Testis (tissue), 3 donors: ENCODE measurements around the gene TRPM3. TPM values are rescaled to one million over a fixed set of nuclear protein-coding genes. Genes with fewer than 3 reads are reported as not detected.

Experiments used
- DNase-seq: peaks from one replicate; pipeline ENCODE4 v3.0.0-alpha.2; 2019
- H3K27ac ChIP-seq, 2 donors: fragments of 200-600 bp; sonication (generic); one replicate each; pipeline ENCODE4 v1.5.1; 2019
- H3K27me3 ChIP-seq: fragments of 200-600 bp; sonication (generic); one replicate; pipeline ENCODE4 v1.5.1; 2019
- H3K36me3 ChIP-seq: fragments of 200-600 bp; sonication (generic); one replicate; pipeline ENCODE4 v1.5.1; 2017; ENCODE audit warnings: low read depth; ENCODE audit errors: missing control alignments
- H3K4me1 ChIP-seq: fragments of 200-600 bp; sonication (generic); one replicate; pipeline ENCODE4 v1.5.1; 2019
- H3K4me3 ChIP-seq, 2 donors: fragments of 200-600 bp; sonication (generic); one replicate each; pipeline ENCODE4 v1.5.1; 2017 to 2019
- H3K9me3 ChIP-seq: fragments of 200-600 bp; sonication (generic); one replicate; pipeline ENCODE4 v1.5.1; 2017
- POLR2A ChIP-seq: fragments of 450-650 bp; IDR thresholded peaks from one replicate; pipeline ENCODE4 v1.6.1; 2017; ENCODE audit warnings: antibody characterized with exemption, mild to moderate bottlenecking, moderate library complexity
- WGBS, 2 donors: methylation state at CpG; one replicate each; pipeline ENCODE4 v1.1.5; 2018; 5-methylcytosine and 5-hydroxymethylcytosine counted together
- intact Hi-C: fragments of 100-400 bp; cut with DNase I; formaldehyde crosslinking; loops from one replicate; pipeline ENCODE4 v1.15.1; 2023; ENCODE audit warnings: low total_unique reads
- polyA plus RNA-seq: library from polyadenylated mRNA; stranded (reverse); fragments of 350-450 nt; fragmentation: Illumina TruSeq; extraction: RNeasy Lipid Tissue Mini Kit (QIAGEN cat#74804); gene quantifications from one replicate; pipeline ENCODE4 v1.2.3, GENCODE V29; 2014; ENCODE audit warnings: low read depth, low replicate concordance; ENCODE audit not compliant: insufficient read depth
- total RNA-seq, 2 donors: library from RNA; depleted of rRNA; stranded (reverse); fragments of >200 nt; gene quantifications; one replicate each; pipeline ENCODE4 v1.2.3, GENCODE V29; 2016
- TF ChIP-seq, protein P1 (sequence below), 3 experiments: fragments of 450-650 bp in 2 of 3; fragments of 200-600 bp in 1 of 3; sonication (generic) in 1 of 3; IDR thresholded peaks; one replicate each; pipeline ENCODE4 v1.5.1; 2016 to 2019; ENCODE audit warnings: antibody characterized with exemption in 3 of 3, mild to moderate bottlenecking in 2 of 3, moderate library complexity in 1 of 3

TRPM3 gene
- total and polyA plus RNA-seq, 3 donors from 2014 or later: 4.1 to 54.3 (median 43.9) TPM

DNA sequence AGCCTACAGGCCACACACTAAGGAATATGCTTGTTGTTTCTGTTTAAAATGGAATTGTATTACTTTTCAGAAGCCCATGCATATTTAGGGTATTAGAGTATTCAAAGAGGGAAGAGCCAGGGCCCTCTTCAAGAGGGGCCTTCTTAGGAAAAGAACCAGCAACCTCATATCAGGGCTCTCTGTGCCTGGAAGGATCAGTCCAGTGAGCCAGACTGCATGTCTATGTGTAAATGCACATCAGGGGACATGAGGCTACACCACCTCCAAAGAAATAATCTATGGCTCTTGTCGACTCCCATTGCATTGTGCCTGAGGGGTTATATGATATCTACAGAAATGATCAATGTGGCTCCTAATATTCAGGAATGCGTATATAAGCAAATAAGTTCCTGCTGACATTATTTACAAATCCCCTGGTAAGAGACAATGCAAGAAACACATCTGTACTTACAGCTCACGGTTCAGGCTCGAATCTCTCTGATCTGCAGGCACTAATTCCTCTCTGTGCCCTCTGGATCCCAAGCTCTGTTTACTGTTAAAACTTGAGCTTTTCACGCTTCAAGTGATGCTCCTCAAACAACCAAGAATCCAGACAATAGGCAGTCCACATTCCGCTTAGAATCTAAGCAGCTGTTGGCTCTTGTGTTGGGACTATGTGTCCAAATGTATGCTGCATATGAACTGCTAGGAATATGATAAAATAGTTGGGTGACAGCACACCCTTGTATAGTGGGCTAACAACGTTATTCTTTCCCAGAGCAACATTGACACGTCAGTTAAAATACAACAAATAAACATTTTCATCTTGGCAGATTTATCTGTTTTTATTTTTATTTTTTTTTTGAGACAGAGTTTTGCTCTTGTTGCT lies 556.7 kb downstream of the TRPM3 start:
- Histone ChIP-seq H3K4me3 (no peak overlapping the region), H3K4me1 (no peaks in the 10 kb centered on the region), H3K27ac (peak overlapping the region in 1 of 2 donors; percentile 37), H3K27me3 (no peaks in the 10 kb centered on the region), H3K9me3 (no peaks in the 10 kb centered on the region), H3K36me3 (no peaks in the 10 kb centered on the region)
- DNase-seq: no peak
- intact Hi-C loops: no loop called here
- TF ChIP-seq POLR2A: no peak
- TF ChIP-seq, protein P1, sequence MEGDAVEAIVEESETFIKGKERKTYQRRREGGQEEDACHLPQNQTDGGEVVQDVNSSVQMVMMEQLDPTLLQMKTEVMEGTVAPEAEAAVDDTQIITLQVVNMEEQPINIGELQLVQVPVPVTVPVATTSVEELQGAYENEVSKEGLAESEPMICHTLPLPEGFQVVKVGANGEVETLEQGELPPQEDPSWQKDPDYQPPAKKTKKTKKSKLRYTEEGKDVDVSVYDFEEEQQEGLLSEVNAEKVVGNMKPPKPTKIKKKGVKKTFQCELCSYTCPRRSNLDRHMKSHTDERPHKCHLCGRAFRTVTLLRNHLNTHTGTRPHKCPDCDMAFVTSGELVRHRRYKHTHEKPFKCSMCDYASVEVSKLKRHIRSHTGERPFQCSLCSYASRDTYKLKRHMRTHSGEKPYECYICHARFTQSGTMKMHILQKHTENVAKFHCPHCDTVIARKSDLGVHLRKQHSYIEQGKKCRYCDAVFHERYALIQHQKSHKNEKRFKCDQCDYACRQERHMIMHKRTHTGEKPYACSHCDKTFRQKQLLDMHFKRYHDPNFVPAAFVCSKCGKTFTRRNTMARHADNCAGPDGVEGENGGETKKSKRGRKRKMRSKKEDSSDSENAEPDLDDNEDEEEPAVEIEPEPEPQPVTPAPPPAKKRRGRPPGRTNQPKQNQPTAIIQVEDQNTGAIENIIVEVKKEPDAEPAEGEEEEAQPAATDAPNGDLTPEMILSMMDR (IDR thresholded peaks at IDR 0.05): no peak
- 86 to 90% methylated on average over 8 of the region's 8 CpGs for WGBS, 2 donors

- H3K27me3 ChIP-seq: no peaks in the 10 kb centered on the region
- no peaks in the 10 kb centered on the region for H3K4me1 ChIP-seq
- no peaks in the 10 kb centered on the region for H3K9me3 ChIP-seq
- no peaks in the 10 kb centered on the region for H3K36me3 ChIP-seq
- peak overlapping the region in 1 of 2 donors; percentile 37 for H3K27ac ChIP-seq
- 79 to 83% methylated on average over 5 of the region's 5 CpGs for WGBS, 2 donors
- DNase-seq: peak; percentile 25
- intact Hi-C loops: no loop called here
- no peak for TF ChIP-seq POLR2A
- TF ChIP-seq, protein P1 (IDR thresholded peaks at IDR 0.05): no peak
- no peak overlapping the region for H3K4me3 ChIP-seq
Observed at GRCh38 chr9:70563431-70564204, 557.8 kb downstream of the TRPM3 start.

- DNase-seq: no peak
- H3K36me3 ChIP-seq: no peaks in the 10 kb centered on the region
- TF ChIP-seq, protein P1 (IDR thresholded peaks at IDR 0.05): no peak
- TF ChIP-seq POLR2A: no peak
- no peaks in the 10 kb centered on the region for H3K9me3 ChIP-seq
- no peaks in the 10 kb centered on the region for H3K4me1 ChIP-seq
- intact Hi-C loops: no loop called here
- no peak overlapping the region for H3K27ac ChIP-seq
- H3K27me3 ChIP-seq: no peaks in the 10 kb centered on the region
- WGBS, 2 donors: 94 to 96% methylated on average over 4 of the region's 4 CpGs
- no peak overlapping the region for H3K4me3 ChIP-seq
Observed at GRCh38 chr9:70563010-70563409, 558.4 kb downstream of the TRPM3 start.

- 77 to 89% methylated on average over 3 of the region's 3 CpGs for WGBS, 2 donors
- H3K4me1 ChIP-seq: no peaks in the 10 kb centered on the region
- no peak overlapping the region for H3K4me3 ChIP-seq
- no peaks in the 10 kb centered on the region for H3K9me3 ChIP-seq
- intact Hi-C loops: no loop called here
- H3K27ac ChIP-seq: no peak overlapping the region
- no peaks in the 10 kb centered on the region for H3K36me3 ChIP-seq
- DNase-seq: no peak
- no peaks in the 10 kb centered on the region for H3K27me3 ChIP-seq
- TF ChIP-seq, protein P1 (IDR thresholded peaks at IDR 0.05): no peak
- no peak for TF ChIP-seq POLR2A
Observed at GRCh38 chr9:70561786-70562395, 559.5 kb downstream of the TRPM3 start.
